Motor neuron (in vitro differentiated cells): ENCODE results near the gene RCN1. TPM values are rescaled to one million over a fixed set of nuclear protein-coding genes. Genes with fewer than 3 reads are reported as not detected.
"Not testable (repeated sequence)": the region's sequence is repeated elsewhere in the genome, so short reads cannot be mapped to it uniquely, and the experiment has no call there.

Experiments
- ATAC-seq, 8 experiments: fragments of 200-7000 bp; cut with Tn5 transposase; replicated peaks in 6 of 8; 2 replicates each; pipeline ENCODE4 v1.8.0; 2021; ENCODE audit warnings: mild to moderate bottlenecking in 8 of 8, moderate library complexity in 8 of 8
- H3K27ac ChIP-seq, 2 donors: fragments of 250-450 bp; sonication (Bioruptor Pico); 2 replicates each; pipeline ENCODE4 v1.9.0; 2021; ENCODE audit warnings: antibody characterized with exemption in 2 of 2, mild to moderate bottlenecking in 2 of 2, moderate library complexity in 1 of 2
- H3K4me1 ChIP-seq, 2 donors: fragments of 250-450 bp; sonication (Bioruptor Pico); replicated peaks in 1 of 2; 2 replicates each; pipeline ENCODE4 v1.6.1; 2021; ENCODE audit warnings: antibody characterized with exemption in 2 of 2, mild to moderate bottlenecking in 2 of 2, moderate library complexity in 1 of 2
- H3K4me3 ChIP-seq, 5 donors: fragments of 250-450 bp; sonication (Bioruptor Pico); 2 replicates each; pipeline ENCODE4 v1.9.0; 2021; ENCODE audit warnings: antibody characterized with exemption in 5 of 5, mild to moderate bottlenecking in 5 of 5, moderate library complexity in 4 of 5
- WGBS, 10 experiments: fragments of 450-650 bp; shearing (Covaris generic); methylation state at CpG; one replicate each; pipeline ENCODE4 v1.0.0; 2022; 5-methylcytosine and 5-hydroxymethylcytosine counted together
- in situ Hi-C, 9 experiments: fragments of 400-800 bp; cut with MboI; loops; one replicate each; pipeline ENCODE4 v1.15.0; 2021; ENCODE audit warnings: low sequenced_read_pairs in 9 of 9, low pct_unique_long_range_greater_than_20kb in 2 of 9; ENCODE audit not compliant: unreplicated experiment in 9 of 9
- total RNA-seq, 8 experiments: library from RNA; unstranded; fragments of 300-600 nt; gene quantifications; 2 replicates each; pipeline versions ENCODE4 v1.2.3 to v1.2.4, GENCODE V29; 2022

Gene RCN1
- total RNA-seq, 8 experiments from 2014 or later = 104 to 271 (median 150) TPM

GRCh38 chr11:32081901-32082300 lies 9.0 kb upstream of the RCN1 start:
- 50 to 100% (median 97%) methylated on average over 1 of the region's 1 CpG for WGBS, 10 experiments
- ATAC-seq = peak in 2 of 8 experiments; percentile 19 to 23
- Histone ChIP-seq H3K4me1 (peaks cover 9 to 16% of the 10 kb centered on the region in 2 donors), H3K27ac (no peak overlapping the region), H3K4me3 (no peak overlapping the region)
- in situ Hi-C loops = no loop called here

DNA sequence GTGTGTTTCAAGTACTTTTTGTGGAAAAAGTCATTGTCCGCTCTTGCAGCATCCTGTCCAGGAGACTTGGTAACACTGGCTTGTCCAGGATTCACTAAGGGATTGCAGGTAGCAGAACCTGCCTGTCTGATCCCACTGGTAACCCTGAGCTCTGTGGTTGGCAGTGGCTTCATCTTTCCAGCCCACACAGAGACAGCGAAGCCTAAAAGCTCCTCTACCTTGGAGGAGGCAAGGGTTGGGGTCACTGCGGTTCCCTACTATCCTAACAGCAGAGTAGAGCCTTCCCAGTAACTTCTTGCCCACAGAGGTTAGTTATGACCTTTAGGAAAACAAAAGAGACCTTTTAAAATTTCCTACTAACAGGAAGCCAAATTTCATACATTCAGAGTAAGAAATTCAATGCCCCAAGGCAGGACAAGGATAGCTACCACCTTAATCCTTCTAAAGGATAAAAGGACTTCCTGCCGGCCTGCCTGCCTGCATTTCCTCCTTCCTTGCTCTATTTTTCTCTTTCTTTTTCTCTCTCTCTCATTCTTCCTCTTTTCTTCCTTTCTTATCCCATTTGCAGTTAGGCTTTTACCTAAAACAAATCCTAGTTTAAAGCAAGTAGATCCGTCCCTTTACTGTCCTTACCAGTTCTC lies 8.4 kb upstream of the RCN1 start:
- 74 to 100% (median 89%) methylated on average over 2 to 5 of the region's 5 CpGs; no CpG with 5 or more reads in 1 of the 10 experiments for WGBS, 10 experiments
- in situ Hi-C loops = no loop called here
- no peak overlapping the region for H3K27ac ChIP-seq
- no peak overlapping the region for H3K4me3 ChIP-seq
- peaks cover 9 to 16% of the 10 kb centered on the region in 2 donors for H3K4me1 ChIP-seq
- no peak for ATAC-seq

GRCh38 chr11:32087597-32087996 lies 3.3 kb upstream of the RCN1 start:
- in situ Hi-C loops = no loop called here
- H3K27ac ChIP-seq = no peak overlapping the region
- H3K4me1 ChIP-seq = peaks cover 5 to 20% of the 10 kb centered on the region in 2 donors
- ATAC-seq = peak in 1 of 8 experiments; percentile 1
- 40 to 100% (median 100%) methylated on average over 1 of the region's 1 CpG; no CpG with 5 or more reads in 4 of the 10 experiments for WGBS, 10 experiments
- H3K4me3 ChIP-seq = no peak overlapping the region

- in situ Hi-C loops = no loop called here
- ATAC-seq = peak in 2 of 8 experiments; percentile 27 to 29
- no peak overlapping the region for H3K27ac ChIP-seq
- no peak overlapping the region for H3K4me3 ChIP-seq
- peaks cover 12 to 25% of the 10 kb centered on the region in 2 donors for H3K4me1 ChIP-seq
- 0 to 100% (median 76%) methylated on average over 1 to 4 of the region's 4 CpGs; no CpG with 5 or more reads in 2 of the 10 experiments for WGBS, 10 experiments
Measured at GRCh38 chr11:32088117-32088941, 2.5 kb upstream of the RCN1 start.

GRCh38 chr11:32092581-32093170 lies 1.8 kb downstream of the RCN1 start:
- in situ Hi-C loops = no loop called here
- no peak overlapping the region for H3K27ac ChIP-seq
- 29 to 45% methylated on average over 2 to 4 of the region's 4 CpGs; no CpG with 5 or more reads in 8 of the 10 experiments for WGBS, 10 experiments
- H3K4me3 ChIP-seq = peak overlapping the region; percentile 42 to 68 (median 50)
- no peak for ATAC-seq
- peaks cover 15 to 25% of the 10 kb centered on the region in 2 donors for H3K4me1 ChIP-seq

- 0 to 100% (median 94%) methylated on average over 1 of the region's 1 CpG; no CpG with 5 or more reads in 4 of the 10 experiments for WGBS, 10 experiments
- in situ Hi-C loops = no loop called here
Measured at GRCh38 chr11:32094923-32095322, 4.0 kb downstream of the RCN1 start.

DNA sequence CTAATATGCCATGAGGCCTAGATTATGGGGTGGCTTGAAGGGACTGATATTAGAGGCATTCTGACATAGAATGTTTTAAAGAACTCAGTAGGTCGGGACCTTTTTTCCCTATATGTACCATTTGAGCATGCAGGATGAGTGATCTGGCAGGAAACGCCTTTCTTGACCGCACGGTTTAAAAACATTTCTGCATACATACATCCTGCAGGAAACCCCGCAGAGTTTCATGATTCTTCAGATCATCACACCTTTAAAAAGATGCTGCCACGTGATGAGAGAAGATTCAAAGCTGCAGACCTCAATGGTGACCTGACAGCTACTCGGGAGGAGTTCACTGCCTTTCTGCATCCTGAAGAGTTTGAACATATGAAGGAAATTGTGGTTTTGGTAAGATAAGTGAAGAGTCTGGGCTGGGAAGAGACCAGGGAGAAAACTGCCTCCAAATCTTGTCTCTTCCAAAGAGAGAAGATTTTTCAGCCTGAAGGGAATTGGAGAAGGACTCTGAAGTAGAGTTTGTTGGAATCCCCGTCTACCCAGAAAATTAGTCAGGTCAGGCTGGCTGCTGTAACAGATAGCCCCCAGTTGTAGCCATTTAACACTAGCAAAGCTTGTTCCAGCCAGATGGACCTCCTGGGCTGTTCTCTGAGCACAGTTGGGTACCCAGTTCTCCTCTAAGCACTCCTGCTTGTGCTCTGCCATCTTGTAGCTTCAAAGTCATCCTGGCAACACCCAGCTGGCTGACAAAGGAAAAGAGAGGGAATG lies 7.4 kb downstream of the RCN1 start:
- Histone ChIP-seq H3K27ac (no peak overlapping the region), H3K4me3 (no peak overlapping the region), H3K4me1 (peaks cover 0 to 3% of the 10 kb centered on the region in 2 donors)
- 86 to 100% (median 100%) methylated on average over 1 to 8 of the region's 8 CpGs; no CpG with 5 or more reads in 1 of the 10 experiments for WGBS, 10 experiments
- no peak for ATAC-seq
- in situ Hi-C loops = no loop called here

More at GRCh38 chr11:32094923-32095322, 4.0 kb downstream of the RCN1 start:
- Histone ChIP-seq H3K4me1 (peaks cover 15 to 16% of the 10 kb centered on the region in 2 donors), H3K4me3 (no peak overlapping the region), H3K27ac (no peak overlapping the region)
- no peak for ATAC-seq

GRCh38 chr11:32099516-32099915 lies 8.6 kb downstream of the RCN1 start:
- Histone ChIP-seq H3K4me3 (no peak overlapping the region), H3K4me1 (no peaks in the 10 kb centered on the region), H3K27ac (no peak overlapping the region)
- WGBS, 10 experiments = 74 to 100% (median 100%) methylated on average over 1 to 3 of the region's 4 CpGs; no CpG with 5 or more reads in 1 of the 10 experiments
- in situ Hi-C loops = no loop called here
- ATAC-seq = no peak

- in situ Hi-C loops = no loop called here
- ATAC-seq = no peak
- Histone ChIP-seq H3K27ac (no peak overlapping the region), H3K4me1 (no peaks in the 10 kb centered on the region), H3K4me3 (no peak overlapping the region)
- 90 to 100% (median 92%) methylated on average over 2 to 3 of the region's 5 CpGs; no CpG with 5 or more reads in 5 of the 10 experiments for WGBS, 10 experiments
Measured at GRCh38 chr11:32100495-32100894, 9.6 kb downstream of the RCN1 start.

GRCh38 chr11:32101791-32102190 lies 10.9 kb downstream of the RCN1 start:
- H3K4me3 ChIP-seq = no peak overlapping the region
- 87 to 100% (median 97%) methylated on average over 1 to 10 of the region's 11 CpGs for WGBS, 10 experiments
- no peak for ATAC-seq
- no peak overlapping the region for H3K27ac ChIP-seq
- in situ Hi-C loops = no loop called here
- H3K4me1 ChIP-seq = peaks cover 0 to 11% of the 10 kb centered on the region in 2 donors

GRCh38 chr11:32103121-32103719 lies 12.3 kb downstream of the RCN1 start:
- 83 to 100% (median 98%) methylated on average over 1 to 6 of the region's 11 CpGs; no CpG with 5 or more reads in 1 of the 10 experiments for whole genome bisulfite sequencing, 10 experiments
- H3K4me3 ChIP-seq, in situ Hi-C loops, H3K27ac ChIP-seq, ATAC-seq: not testable (repeated sequence)
- H3K4me1 ChIP-seq = peaks cover 0 to 18% of the 10 kb centered on the region in 2 donors

GRCh38 chr11:32103941-32104340 lies 13.1 kb downstream of the RCN1 start:
- Histone ChIP-seq H3K4me1 (peaks cover 0 to 18% of the 10 kb centered on the region in 2 donors), H3K27ac (no peak overlapping the region), H3K4me3 (no peak overlapping the region)
- no peak for ATAC-seq
- in situ Hi-C loops = no loop called here
- 91 to 100% (median 94%) methylated on average over 1 to 5 of the region's 5 CpGs; no CpG with 5 or more reads in 3 of the 10 experiments for WGBS, 10 experiments
